HEK293 (cell line): ENCODE measurements around the gene C16orf78.

Experiments used
- CTCF ChIA-PET: fragments of 350-600 bp; formaldehyde crosslinking; extraction: SDS; loops from one replicate; lab custom pipeline; 2021; ENCODE audit warnings: antibody characterized with exemption; lab: Yijun Ruan, JAX
- POLR2A ChIA-PET: fragments of 300-600 bp; formaldehyde crosslinking; extraction: SDS; loops from one replicate; lab custom pipeline; 2020; ENCODE audit warnings: antibody characterized with exemption, inconsistent platforms; lab: Yijun Ruan, JAX
- H3K27ac ChIP-seq: fragments of 200-500 bp; sonication (Bioruptor generic); 2 replicates; pipeline ENCODE4 v1.5.1; 2014; ENCODE audit warnings: low read depth, low read length, control low read depth, inconsistent platforms; ENCODE audit errors: extremely low read depth
- H3K36me3 ChIP-seq, 2 experiments: fragments of 200-500 bp in 1 of 2; sonication (Bioruptor generic) in 1 of 2; 1 replicate in 1 of 2; 2 replicates in 1 of 2; pipeline ENCODE4 v1.5.1; 2014 to 2017; ENCODE audit warnings: inconsistent platforms in 2 of 2, low read length in 2 of 2; ENCODE audit not compliant: control insufficient read depth in 2 of 2, insufficient read depth in 1 of 2
- H3K4me1 ChIP-seq: fragments of 200-500 bp; sonication (Bioruptor generic); 2 replicates; pipeline ENCODE4 v1.5.1; 2014; ENCODE audit warnings: mild to moderate bottlenecking, low read length, inconsistent platforms; ENCODE audit not compliant: control insufficient read depth, insufficient read depth
- H3K4me3 ChIP-seq: 2 replicates; pipeline ENCODE4 v1.5.1; 2011; ENCODE audit warnings: low read depth, mild to moderate bottlenecking, control low read depth, low read length, moderate library complexity
- H3K9me3 ChIP-seq: fragments of 200-500 bp; sonication (Bioruptor generic); 2 replicates; pipeline ENCODE4 v1.5.1; 2014; ENCODE audit warnings: low read depth, low read length, inconsistent platforms; ENCODE audit not compliant: control insufficient read depth, insufficient read depth
- CTCF ChIP-seq: fragments of 450-650 bp; formaldehyde crosslinking; IDR thresholded peaks from 2 replicates; pipeline ENCODE4 v1.5.1; 2016; ENCODE audit warnings: missing biosample characterization, missing genetic modification characterization
- GFI1B ChIP-seq: fragments of 450-650 bp; formaldehyde crosslinking; IDR thresholded peaks from 2 replicates; pipeline ENCODE4 v1.5.1; 2016; ENCODE audit warnings: missing biosample characterization, missing genetic modification characterization
- HOXA7 ChIP-seq: sonication (generic); formaldehyde crosslinking; IDR thresholded peaks from 2 replicates; pipeline ENCODE4 v1.8.1; 2022; ENCODE audit warnings: missing genetic modification reagents, borderline replicate concordance
- KLF7 ChIP-seq: fragments of 450-650 bp; formaldehyde crosslinking; IDR thresholded peaks from 2 replicates; pipeline ENCODE4 v1.5.1; 2016; ENCODE audit warnings: missing biosample characterization, missing genetic modification characterization, borderline replicate concordance
- PRDM1 ChIP-seq: fragments of 450-650 bp; formaldehyde crosslinking; IDR thresholded peaks from 2 replicates; pipeline ENCODE4; 2016; ENCODE audit warnings: missing biosample characterization, missing genetic modification characterization
- REPIN1 ChIP-seq: fragments of 450-650 bp; formaldehyde crosslinking; IDR thresholded peaks from 2 replicates; pipeline ENCODE4 v1.5.1; 2017; ENCODE audit warnings: missing biosample characterization, missing genetic modification characterization, low read depth
- YY2 ChIP-seq: fragments of 450-650 bp; formaldehyde crosslinking; IDR thresholded peaks from 2 replicates; pipeline ENCODE4 v1.5.1; 2016; ENCODE audit warnings: missing biosample characterization, missing genetic modification characterization
- ZNF114 ChIP-seq: fragments of 450-650 bp; formaldehyde crosslinking; IDR thresholded peaks from 2 replicates; pipeline ENCODE4 v1.5.0; 2017; ENCODE audit warnings: missing biosample characterization, missing genetic modification characterization
- ZNF169 ChIP-seq: fragments of 450-650 bp; formaldehyde crosslinking; IDR thresholded peaks from 2 replicates; pipeline ENCODE4 v1.5.1; 2016; ENCODE audit warnings: missing biosample characterization, missing genetic modification characterization
- ZNF2 ChIP-seq: fragments of 450-650 bp; formaldehyde crosslinking; IDR thresholded peaks from 2 replicates; pipeline ENCODE4 v1.5.1; 2016; ENCODE audit warnings: missing biosample characterization, missing genetic modification characterization
- ZNF585B ChIP-seq: fragments of 450-650 bp; formaldehyde crosslinking; IDR thresholded peaks from 2 replicates; pipeline ENCODE4 v1.5.1; 2016; ENCODE audit warnings: missing biosample characterization, missing genetic modification characterization
- ZNF600 ChIP-seq: fragments of 450-650 bp; formaldehyde crosslinking; IDR thresholded peaks from 2 replicates; pipeline ENCODE4 v1.5.1; 2016; ENCODE audit warnings: missing biosample characterization, missing genetic modification characterization
- ZNF664 ChIP-seq: fragments of 450-650 bp; formaldehyde crosslinking; IDR thresholded peaks from 2 replicates; pipeline ENCODE4 v1.5.1; 2016; ENCODE audit warnings: missing biosample characterization, missing genetic modification characterization
- ZNF791 ChIP-seq: fragments of 450-650 bp; formaldehyde crosslinking; IDR thresholded peaks from 2 replicates; pipeline ENCODE4 v1.5.1; 2016; ENCODE audit warnings: missing biosample characterization, missing genetic modification characterization
- ZNF843 ChIP-seq: fragments of 450-650 bp; formaldehyde crosslinking; IDR thresholded peaks from 2 replicates; pipeline ENCODE4 v1.5.1; 2016; ENCODE audit warnings: missing biosample characterization, missing genetic modification characterization
- TF ChIP-seq, protein P1 (sequence below): fragments of 450-650 bp; formaldehyde crosslinking; IDR thresholded peaks from 2 replicates; pipeline ENCODE4 v1.5.1; 2016; ENCODE audit warnings: missing biosample characterization, missing genetic modification characterization

Gene C16orf78

GRCh38 chr16:49347476-49347875 lies 26.1 kb upstream of the C16orf78 start (continued):
- no peak for TF ChIP-seq ZNF169 (tag by site-specific recombination)
- TF ChIP-seq KLF7 (tag by site-specific recombination): no peak
- TF ChIP-seq ZNF2 (tag by site-specific recombination): no peak

DNA sequence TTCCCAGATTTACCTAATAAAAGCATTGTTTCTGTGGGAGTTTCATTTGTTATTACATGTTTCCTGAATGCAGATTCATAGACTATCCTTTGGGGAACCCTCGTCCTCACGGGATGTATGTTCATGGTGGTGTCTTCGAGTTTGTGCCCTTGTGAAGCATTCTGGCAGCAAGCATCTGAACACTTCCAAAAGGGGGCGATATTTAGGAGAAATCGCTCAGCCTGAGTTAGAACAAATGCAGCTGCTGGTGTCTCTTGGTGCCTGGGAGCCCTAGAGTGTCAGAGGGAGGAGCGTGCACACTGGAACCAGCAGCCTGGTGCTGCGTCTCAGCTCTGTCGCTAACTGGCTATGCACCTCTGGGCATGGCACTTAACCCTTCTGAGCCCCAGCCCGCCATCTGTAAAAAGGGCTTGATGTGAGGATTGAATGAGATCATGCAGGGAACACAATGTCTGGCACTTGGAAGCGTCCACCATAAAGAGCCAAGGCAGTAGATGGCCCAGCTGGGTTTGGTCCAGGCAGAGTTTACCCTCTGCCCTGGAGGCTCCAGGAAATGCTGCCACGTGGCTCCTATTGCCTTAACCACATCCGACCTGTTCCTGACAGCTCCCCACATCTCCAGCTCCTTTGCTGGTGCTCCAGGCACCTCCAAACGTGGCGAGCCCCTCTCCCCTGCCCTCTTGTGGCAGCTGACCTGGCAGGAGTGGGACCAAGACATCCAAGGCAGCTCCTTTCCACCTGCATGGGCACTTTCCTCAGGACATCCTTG lies 25.0 kb upstream of the C16orf78 start:
- POLR2A ChIA-PET: no interaction called here
- CTCF ChIA-PET: interaction anchor here (0.6 to 1.7 kb wide), 8 partner anchors 36 to 667 kb away, joined by 3 to 6 read pairs (median 4); no protein-coding TSS in a partner anchor
- Histone ChIP-seq H3K4me1 (no peaks in the 10 kb centered on the region), H3K4me3 (no peak overlapping the region), H3K27ac (no peak overlapping the region), H3K36me3 (no peaks in the 10 kb centered on the region), H3K9me3 (no peaks in the 10 kb centered on the region)
- TF ChIP-seq REPIN1 (tag by site-specific recombination): no peak
- TF ChIP-seq, protein P1, sequence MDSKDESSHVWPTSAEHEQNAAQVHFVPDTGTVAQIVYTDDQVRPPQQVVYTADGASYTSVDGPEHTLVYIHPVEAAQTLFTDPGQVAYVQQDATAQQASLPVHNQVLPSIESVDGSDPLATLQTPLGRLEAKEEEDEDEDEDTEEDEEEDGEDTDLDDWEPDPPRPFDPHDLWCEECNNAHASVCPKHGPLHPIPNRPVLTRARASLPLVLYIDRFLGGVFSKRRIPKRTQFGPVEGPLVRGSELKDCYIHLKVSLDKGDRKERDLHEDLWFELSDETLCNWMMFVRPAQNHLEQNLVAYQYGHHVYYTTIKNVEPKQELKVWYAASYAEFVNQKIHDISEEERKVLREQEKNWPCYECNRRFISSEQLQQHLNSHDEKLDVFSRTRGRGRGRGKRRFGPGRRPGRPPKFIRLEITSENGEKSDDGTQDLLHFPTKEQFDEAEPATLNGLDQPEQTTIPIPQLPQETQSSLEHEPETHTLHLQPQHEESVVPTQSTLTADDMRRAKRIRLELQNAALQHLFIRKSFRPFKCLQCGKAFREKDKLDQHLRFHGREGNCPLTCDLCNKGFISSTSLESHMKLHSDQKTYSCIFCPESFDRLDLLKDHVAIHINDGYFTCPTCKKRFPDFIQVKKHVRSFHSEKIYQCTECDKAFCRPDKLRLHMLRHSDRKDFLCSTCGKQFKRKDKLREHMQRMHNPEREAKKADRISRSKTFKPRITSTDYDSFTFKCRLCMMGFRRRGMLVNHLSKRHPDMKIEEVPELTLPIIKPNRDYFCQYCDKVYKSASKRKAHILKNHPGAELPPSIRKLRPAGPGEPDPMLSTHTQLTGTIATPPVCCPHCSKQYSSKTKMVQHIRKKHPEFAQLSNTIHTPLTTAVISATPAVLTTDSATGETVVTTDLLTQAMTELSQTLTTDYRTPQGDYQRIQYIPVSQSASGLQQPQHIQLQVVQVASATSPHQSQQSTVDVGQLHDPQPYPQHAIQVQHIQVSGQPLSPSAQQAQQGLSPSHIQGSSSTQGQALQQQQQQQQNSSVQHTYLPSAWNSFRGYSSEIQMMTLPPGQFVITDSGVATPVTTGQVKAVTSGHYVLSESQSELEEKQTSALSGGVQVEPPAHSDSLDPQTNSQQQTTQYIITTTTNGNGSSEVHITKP (tag by site-specific recombination): no peak
- TF ChIP-seq ZNF114 (tag by site-specific recombination): no peak
- no peak for TF ChIP-seq PRDM1 (tag by site-specific recombination)
- TF ChIP-seq HOXA7 (CRISPR knock-in tag): no peak
- no peak for TF ChIP-seq ZNF791 (tag by site-specific recombination)
- TF ChIP-seq CTCF: 0 out of 2 replicates have a peak, but pooled peaks have one; percentile 21

GRCh38 chr16:49349446-49350168 lies 24.0 kb upstream of the C16orf78 start:
- H3K27ac ChIP-seq: no peak overlapping the region
- no peaks in the 10 kb centered on the region for H3K36me3 ChIP-seq
- H3K4me3 ChIP-seq: no peak overlapping the region
- POLR2A ChIA-PET: no interaction called here
- TF ChIP-seq ZNF843 (tag by site-specific recombination) (no peak), YY2 (tag by site-specific recombination) (no peak), GFI1B (no peak), ZNF585B (no peak), ZNF664 (no peak), ZNF600 (tag by site-specific recombination) (no peak)
- TF ChIP-seq, all 188 proteins: peak for 0
- CTCF ChIA-PET: interaction anchor here (0.5 to 1.7 kb wide), 14 partner anchors 10 to 668 kb away, joined by 3 to 6 read pairs (median 4); no protein-coding TSS in a partner anchor
- Histone ChIP-seq H3K4me1 (no peaks in the 10 kb centered on the region), H3K9me3 (no peaks in the 10 kb centered on the region)
